Dedifferentiated amniotic fluid mesenchymal stem cell (primary cell): ENCODE data around the gene PDGFA.

Source experiments
- DNase-seq: peaks from one replicate; pipeline ENCODE4 v3.0.0-alpha.2; 2016; ENCODE audit errors: extremely low spot score

The PDGFA gene

DNA sequence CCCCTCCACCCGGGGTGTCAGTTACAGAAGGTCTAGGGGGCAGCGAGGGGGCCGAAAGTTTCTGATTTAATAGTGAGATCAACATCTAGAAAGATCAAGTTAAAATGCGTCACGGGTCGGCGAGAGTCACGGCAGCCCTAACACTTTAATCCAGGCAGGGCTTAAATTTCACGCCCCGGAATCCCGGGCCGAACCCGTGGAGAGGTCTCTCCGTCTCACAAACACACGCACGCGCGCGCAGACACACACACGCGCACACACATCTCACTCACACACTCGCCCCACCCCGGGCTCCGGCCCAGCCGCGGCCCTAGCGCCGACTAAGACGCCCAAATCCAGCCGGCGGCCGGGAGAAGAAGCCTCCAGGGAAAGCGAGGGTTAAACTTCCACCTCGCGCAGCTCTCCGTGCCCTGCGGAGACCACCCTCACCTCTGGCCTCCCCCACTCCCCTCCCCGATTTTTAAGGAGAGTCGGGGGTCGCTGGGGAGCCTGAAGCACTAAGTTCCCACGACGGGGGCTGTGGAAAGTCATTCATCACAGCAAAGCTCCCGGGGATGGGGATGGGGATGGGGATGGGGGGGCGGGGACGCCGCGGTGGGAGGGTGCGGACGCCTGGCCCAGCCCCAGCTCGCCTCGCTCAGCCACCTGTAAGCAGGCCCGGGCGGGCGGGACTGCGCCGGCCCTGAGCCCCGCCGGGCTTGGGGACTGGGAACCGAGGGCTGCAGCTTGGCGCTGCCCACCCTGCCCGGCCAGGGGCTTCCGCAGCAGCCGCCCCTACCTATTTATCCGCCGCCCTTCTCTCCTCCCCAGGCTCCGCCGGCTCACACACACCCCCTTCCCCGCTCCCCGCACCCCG is 1.6 kb downstream of the PDGFA start:
- peak; percentile 76 for DNase-seq

DNA sequence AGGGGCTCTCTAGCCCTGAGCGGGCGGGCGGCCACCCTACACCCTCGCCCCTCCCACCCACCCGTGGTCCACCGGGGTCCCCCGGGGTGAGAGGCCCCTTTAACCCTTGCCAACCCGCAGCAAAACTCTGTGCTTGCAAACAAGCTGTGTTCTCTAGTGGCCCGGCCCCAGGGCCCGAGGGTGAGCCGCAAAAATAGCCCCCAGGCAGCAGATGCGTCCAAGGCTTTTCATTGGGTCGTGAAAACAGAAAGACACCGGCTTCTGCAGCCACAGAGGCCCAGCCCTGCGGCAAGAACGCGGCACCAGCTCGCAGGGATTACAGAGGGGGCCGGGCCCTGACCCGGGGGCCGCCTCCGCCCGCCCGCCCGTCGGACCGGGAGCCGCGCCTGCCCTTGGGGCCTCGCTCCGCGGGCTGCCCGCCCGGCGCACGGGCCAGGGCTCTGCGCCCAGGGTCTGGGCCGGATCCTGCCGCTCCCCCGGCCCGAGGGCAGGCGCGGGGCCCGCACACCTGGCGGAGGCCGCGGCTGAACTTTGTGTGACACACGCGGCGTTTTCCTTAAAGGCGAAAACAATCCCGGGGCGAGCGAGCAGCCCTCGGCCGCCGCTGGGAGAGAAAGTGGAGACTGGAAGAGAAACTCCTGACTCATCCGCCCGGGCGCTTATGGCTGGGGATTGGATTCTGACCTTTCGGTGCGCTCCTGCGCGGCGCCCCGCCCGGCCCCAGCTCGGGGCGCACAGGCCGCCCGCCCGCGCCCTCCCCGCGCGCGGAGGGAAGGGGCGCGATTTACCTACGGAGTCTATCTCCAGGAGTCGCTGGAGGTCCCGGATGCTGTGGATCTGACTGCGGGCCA is 2.8 kb downstream of the PDGFA start:
- peak; percentile 76 for DNase-seq

DNA sequence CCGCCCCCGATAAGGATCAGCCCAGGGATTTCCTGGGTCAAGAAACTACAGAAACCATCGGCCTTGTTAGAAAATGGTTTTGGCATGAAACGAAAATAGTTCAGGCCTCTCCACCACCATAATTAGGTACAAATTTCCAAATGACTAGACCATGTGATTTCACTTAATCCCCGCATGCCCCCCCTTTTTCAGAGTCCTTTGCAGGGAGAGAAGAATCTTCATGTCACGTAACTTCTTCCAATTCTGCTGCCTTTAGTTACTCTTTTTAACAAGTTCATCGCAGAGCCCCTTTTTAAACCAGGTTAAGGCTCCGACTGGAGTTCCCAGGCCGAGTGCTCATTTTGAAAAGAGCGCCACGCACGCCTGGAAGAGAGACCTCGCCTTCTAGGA is 3.4 kb downstream of the PDGFA start:
- peak; percentile 17 for DNase-seq

DNA sequence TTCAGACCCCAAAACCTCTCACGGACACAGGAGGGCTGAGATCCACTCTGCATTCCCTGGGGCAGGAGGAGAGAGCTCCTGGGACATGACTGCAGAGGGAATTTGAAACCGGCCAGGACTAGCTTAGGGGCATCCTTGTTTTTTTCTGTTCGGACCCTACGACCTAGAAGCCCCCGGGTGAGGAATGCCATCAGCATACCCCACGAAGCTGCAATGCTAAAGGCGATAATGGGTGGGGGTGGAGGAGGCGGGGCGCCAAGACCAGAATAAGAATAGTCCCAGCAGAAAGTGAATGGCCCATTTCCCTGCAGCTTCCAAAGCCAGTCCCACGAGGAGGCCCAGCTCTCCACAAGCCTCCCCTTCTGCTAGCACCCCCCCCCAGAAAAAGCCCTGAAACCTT is 4.0 kb downstream of the PDGFA start:
- DNase-seq: no peak

DNA sequence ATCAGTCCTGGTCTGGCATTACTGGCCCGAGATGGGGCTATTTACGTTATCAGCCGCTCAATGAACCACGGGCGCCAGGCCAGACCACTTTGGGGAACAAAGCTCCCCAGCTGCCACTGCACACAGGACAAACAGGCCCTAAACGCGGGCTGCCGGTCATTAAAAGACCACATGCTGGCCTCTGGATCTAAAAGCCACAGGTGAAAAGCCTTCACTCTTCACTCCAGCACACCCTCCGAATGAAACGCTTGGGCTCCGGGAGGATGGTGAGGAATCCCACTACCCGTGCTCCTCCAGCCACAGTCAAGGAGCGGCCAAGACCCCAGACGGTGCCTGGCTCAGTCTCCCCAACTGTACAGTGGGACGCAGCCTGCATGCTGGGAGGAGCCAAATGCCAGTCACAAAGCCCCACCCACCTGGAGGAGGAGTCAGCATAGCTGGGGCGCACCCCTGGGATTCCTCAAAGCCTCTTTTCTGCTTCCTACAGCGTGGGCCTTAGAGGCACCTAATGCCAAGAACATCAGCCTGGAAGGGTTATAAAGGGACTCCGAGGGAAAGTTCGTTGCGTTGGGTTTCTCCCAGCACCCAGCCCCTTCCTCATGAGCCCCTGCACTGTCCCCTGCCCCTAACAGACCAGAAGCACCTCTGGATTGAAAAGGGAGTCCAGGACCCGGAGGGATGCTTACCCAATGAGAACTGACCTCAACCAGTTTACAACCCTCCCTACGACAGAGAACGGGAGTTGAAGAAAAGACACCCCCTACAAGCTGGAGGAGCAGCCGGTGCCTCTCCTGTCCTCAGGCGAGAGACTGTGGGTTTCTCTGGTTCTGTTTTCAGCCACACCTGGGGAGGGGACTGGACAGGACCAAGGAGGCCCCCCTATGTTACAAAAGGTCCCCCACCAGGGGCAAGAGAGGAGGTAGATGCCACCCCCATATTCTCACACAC is 4.7 kb downstream of the PDGFA start:
- no peak for DNase-seq

DNA sequence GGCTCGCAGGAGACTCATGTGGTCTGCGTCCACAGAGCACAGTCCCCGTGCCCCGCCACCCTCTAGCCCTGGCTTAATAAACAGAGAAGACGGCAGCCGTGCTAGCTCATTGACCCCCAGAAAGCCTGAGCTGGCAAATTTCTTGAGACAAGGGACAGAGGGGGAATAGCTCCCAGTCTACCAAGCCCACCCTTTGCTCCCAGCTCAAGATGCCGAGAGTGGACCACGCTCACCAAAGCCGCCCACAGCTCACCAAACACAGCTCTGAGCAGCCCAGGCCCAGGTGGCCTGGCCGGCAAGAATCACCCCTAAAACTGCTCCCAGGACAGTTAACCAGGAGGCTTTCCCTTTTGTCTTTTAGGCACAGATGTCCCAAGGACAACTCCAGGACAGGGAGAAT is 5.4 kb downstream of the PDGFA start:
- DNase-seq: no peak

DNA sequence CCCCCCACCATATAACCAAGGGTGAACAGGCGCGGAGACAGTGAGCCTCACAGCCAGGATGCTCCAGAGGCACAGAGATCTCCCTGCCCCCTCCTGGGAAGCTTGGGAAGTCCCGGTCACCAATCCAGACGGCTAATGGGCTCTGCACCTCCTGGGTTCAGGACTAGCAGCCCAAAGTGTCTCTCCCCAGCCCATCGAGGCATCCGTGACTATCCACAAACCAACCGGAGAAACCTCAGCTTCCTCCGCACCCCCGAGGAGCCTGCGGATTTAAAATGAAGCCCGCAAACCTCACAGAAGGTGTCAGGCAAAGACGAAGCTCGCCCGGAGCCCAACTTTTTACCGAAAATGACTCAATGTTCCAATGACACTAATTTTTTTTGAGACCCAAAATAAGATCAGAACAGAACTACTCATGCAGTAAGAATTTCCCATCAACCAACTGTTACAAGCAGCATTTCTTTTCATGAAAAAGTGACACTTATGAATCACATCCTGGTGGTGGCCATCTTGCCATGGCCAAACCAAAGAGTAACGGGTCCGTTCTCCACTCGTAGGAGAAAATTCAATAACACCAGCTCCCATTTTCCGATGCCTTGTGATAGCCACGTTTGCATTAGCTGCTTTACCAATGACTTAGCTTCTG is 6.0 kb downstream of the PDGFA start:
- DNase-seq: no peak

DNA sequence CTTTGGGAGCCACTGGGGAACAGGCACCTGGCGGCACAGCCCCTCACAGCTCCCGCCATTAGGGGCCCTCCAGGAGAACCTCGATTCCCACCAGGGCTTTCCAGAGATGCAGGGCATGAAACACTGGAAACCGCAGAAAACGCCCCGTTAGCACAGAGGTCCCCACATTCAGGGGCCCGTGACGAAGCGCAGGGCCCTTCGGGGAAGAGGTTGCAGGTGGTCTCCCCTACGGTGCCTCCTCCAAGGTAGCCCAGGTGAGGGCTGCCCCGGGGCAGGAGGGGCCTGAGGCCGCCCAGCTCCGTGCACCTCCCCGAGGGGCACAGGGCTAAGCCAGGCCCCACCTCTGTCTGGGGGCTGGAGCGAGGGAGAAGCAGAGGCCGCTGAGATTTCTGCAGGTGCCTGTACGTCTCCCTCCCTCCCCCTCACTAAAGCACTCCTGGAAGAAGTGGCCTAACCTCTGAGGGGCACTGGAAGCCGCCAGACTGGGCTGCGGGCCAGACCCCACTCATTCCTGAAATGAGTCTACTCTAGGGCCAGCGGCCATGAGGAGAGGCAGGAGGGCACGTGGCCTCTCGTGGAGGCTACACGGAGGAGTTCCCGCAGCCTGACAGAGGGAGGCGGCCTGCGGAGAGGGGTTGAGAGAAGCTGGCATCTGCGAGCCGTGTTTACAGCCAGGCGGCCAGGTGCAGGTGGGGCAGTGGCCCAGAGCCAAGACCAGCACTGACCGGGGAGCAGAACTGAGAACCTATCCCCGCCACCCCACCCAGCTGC is 6.9 kb downstream of the PDGFA start:
- DNase-seq: no peak

DNA sequence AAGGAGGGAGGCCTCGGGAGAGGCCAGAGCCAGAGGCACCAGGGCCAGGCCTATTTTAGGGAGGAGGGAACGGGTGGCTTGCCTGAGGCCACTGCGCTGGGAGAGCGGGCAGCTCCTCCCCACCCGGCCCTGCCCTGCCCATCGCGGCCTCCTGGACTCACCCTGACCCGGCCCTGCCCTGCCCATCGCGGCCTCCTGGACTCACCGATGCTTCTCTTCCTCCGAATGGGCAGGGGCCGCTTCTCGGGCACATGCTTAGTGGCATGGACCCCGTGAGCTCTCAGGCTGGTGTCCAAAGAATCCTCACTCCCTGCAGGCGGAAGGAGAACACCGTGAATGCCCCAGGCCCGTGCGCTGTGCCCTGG is 7.5 kb downstream of the PDGFA start:
- no peak for DNase-seq

DNA sequence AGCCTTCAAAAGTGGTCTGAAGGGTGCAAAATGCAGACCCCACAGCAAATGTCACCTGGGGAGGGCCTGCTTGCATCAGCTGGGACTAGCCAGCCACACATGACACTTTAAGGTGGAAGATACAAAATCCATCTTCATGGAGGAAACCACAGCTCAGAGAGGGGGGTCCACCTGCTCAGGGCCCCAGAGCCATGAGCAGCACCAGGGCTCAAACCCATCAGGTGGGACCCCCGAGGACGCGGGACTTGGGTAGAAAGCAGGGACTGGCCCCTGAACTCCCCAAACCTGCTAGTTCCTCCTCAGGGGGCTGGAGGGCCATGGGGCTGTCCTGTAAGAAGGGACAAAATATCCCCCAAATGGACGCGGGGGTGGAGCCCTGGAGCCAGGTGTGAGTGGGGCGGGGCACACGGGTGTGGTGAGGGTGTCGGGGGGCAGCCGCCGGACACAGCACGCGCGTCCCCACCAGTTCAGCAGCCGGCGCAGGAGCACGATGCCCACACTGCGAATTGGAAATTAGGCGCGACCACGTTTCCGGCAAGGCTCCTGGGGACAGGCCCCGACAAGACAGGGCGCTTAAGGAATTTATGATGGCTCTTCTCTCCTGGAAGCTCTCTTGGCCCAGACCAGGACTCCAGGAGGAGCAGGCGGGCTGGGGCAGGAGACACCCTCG is 8.0 kb downstream of the PDGFA start:
- DNase-seq: no peak

DNA sequence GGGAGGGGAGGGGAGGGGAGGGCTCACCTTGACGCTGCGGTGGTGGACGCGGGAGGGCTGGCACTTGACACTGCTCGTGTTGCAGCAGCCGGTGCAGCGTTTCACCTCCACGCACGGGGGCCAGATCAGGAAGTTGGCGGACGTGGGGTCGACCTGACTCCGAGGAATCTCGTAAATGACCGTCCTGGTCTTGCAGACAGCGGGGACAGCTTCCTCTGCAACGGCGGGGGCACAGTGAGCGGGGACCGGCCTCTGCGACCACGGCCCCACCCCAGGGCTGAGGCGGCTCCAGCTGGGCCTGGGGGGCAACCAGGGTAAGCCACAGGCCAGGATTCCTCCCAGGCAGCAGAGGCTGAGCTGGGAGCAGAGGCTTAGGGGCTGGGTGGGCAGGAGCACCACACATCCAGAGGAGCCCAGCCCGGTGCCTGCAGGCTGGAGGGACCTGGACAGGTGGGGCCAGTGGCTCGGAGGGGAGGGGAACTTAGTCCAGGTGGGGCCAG is 8.8 kb downstream of the PDGFA start:
- DNase-seq: no peak

DNA sequence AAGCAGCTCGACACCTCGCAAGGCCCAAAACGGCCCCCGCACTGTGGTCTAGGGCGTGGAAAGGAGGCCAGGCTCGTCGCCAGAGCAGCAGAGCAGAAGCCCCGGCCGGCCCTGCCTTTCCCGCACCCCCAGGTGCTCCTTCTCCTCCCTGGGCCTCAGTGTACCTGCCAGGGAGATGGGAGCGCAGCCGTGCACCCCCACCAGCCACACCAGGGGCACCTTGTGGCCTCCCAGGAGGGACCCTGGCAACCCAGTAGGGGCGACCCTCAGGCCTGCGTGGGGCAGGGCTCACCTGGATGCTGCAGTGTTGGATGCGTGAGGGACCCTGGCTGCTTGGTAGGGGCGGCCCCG is 9.5 kb downstream of the PDGFA start:
- DNase-seq: no peak

DNA sequence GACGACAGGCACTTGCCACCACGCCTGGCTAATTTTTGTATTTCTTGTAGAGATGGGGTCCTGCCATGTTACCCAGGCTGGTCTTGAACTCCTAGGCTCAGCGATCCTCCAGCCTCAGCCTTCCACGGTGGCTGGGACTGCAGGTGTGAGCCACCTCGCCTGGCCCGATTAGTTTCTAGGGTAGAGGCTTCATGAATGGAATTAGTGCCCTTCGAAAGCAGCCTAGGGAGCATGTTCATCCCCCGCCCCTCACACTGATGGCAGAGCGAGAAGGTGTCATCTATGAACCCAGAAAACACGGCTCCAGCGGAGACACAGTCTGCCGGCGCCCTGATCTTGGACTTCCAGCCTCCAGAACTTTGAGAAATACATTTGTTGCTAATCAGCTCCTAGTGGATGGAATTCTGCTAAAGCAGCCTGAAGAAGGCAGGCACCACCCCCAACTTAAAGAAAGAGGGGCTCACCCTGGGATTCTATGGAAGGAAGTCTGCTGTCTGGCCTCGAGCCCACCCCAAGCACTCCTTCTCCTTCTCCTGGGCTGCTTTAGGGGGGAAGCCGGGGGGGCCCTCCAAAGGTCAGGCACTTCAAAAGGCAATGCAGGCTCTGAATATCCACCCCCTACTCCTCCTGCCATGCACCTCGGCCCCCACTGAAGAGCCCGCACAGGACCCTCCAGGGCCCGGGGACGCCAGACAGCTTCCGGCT is 10.1 kb downstream of the PDGFA start:
- DNase-seq: no peak

DNA sequence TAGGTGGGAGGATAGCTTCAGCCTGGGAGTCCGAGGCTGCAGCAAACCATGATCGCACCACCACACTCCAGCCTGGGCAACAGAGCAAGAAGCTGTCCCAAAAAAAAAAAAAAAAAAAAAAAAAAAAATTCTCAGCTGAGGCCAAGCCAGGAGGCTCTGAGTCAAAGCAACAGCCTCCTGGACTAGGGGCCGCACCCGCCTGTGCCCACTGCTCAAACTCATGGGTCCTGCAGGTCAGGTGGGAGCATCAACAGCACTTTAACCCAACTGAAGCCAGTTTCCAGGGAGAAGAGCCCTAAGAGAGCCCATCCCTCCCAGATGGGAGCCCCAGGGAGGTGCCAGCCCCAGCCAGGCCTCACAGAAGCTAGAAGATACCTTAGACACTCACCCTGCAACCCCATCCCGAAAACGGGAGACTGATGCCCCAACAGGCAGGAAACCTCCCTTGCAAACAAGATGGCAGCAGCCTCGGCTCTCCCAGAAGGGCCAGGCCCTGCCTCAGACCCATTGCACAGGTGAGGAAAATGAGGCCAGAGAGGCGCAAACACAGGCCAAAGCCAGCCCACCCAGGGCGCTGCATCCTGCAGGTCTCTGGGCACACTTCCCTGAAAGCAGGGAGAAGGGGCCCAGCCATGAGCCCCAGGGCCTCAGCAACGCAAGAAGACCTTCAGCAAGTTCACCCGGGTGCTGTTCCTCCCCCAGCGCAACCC is 11.0 kb downstream of the PDGFA start:
- DNase-seq: no peak

DNA sequence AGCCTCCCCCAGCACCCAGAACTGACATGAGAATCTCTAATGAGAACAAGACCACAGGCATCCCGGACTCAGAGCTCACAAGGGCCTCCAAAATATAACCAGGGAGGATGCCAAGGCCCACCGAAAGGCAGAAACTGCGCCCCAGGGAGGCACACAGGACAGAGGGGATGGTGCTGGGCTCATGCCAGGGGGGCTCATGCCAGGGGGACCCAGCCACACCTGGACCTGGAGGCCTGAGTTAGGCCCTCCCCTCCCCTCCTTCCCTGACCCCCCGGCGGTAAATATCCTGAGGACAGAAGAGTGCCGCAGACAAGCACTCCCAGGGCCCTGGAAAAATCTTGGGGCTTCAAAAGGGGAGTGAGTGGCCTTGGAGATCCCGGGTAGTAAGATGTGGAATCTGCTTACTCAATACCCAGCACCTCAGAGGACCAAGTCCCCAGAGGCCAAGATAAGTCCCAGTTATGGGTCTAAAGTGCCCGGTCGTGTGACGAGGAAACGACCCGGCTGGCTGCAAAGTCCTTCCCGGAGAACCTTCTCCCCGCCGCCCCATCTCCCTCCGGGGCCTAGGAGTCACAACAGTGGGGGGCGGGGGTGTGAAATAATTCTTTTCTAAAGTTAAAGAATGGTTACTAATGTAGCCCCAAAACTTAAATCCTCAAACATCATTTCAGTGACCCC is 11.9 kb downstream of the PDGFA start:
- no peak for DNase-seq

DNA sequence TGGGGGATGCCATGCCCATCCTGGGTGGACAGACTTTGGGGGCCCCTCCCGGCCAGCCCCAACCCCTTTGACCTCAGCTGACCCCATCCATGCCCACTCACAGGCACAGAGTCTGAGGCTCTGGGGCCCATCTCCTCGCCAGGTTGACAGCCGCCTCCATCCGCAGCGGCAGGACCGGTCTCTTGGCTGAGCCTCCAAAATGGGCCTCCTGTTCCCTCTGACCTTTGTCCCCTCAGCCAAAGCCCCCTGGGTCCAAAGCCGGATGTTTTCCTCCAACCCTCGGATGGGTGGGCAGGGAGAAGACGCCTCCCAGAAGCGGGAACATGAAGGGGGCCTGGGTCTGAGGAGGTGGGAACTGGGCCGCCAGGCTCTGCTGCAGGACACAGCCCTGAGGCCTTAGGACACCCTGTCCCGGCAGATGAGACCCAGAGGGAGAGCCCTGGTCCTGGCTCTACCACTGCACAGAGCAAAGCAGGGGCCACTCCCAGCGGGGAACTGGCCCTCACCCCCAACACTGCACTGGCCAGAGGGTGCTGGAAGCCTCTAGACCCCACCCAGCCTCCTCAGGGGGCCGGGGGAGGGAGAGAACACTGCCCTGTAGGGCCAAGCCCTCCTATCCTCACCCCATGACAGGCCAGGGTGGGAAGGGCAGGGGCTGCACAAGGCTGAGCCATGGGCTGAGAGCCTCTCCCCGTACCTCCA is 12.6 kb downstream of the PDGFA start:
- no peak for DNase-seq

DNA sequence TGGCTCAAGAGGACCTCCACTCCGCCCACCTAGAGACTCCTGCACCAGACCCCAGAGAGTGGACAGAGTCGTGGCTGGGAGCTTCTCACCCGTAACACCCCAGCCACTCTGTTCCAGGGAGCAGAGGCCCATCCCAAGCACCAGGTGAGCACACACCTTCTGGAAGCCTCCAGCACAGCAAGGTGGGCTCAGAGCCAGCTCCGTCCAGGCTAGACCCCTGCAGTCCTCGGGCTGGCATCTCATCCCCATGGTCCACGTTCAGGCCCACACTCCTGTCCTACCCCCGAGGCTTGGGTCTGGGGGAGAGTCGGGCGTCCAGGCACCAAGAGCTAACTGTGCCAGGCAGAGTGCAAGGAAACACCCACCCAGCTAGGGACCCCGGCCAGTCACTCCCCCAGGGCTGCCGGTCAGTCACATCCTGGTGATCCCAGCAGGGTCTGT is 13.2 kb downstream of the PDGFA start:
- DNase-seq: no peak

DNA sequence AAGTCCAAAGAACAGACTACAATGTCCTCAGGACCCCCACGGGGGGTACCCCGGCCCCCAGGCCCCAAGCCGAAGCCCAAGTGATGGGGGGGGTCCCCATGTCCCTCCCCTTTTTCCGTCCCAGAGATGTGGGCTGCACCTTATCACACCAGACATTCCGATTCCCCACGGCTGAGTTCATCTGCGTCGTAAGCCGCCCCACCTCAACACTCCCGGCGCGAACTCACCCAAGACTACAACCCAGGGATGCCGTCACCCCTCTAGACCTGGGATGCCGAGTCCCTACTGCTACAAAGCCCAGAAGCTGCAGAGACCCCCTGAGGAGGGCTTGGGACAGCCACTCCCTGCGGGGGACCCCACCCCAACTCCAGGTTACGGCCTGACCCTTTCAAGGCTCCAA is 14.5 kb downstream of the PDGFA start:
- no peak for DNase-seq
